Coronary artery (tissue), 2 donors: Measurements from ENCODE around the gene ALPK3.

Experiments
- DNase-seq: peaks from one replicate; pipeline ENCODE4 v3.0.0-alpha.2; 2017; ENCODE audit warnings: low spot score
- H3K27ac ChIP-seq, 2 donors: fragments of 200-600 bp; sonication (generic); one replicate each; pipeline ENCODE4 v1.5.1; 2016 to 2019
- H3K4me3 ChIP-seq: fragments of 200-600 bp; sonication (generic); 2 replicates; pipeline ENCODE4 v1.5.1; 2016; ENCODE audit warnings: mild to moderate bottlenecking, moderate library complexity
- CTCF ChIP-seq: fragments of 200-600 bp; sonication (generic); IDR thresholded peaks from one replicate; pipeline ENCODE4 v1.5.1; 2019; ENCODE audit warnings: antibody characterized with exemption

Gene ALPK3

DNA sequence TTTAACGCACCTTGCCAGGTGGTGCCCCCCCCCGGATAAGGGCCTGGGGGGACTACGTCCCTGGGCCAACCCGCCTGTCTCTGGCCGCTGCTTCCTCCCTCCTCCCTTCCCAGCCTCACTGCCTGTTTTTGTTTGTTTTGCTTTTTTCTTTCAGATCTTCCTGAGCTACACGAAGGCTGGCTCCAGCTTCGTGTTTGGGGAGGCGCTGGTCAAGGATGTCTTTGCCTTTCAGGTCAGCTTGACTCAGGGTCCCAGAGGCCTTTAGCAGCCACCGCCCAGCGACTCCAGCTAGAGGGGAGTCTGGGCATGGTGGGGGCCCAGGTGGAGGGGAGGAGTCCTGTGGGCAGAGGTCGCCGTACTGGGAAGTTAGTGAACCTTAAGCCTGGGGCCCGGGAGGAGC lies 91.4 kb downstream of the ALPK3 start:
- H3K27ac ChIP-seq: no peak overlapping the region
- TF ChIP-seq CTCF: no peak
- no peak overlapping the region for H3K4me3 ChIP-seq
- DNase-seq: no peak

- no peak overlapping the region for H3K27ac ChIP-seq
- no peak overlapping the region for H3K4me3 ChIP-seq
- no peak for DNase-seq
- no peak for TF ChIP-seq CTCF
Observed at GRCh38 chr15:84909029-84909428, 91.9 kb downstream of the ALPK3 start.

DNA sequence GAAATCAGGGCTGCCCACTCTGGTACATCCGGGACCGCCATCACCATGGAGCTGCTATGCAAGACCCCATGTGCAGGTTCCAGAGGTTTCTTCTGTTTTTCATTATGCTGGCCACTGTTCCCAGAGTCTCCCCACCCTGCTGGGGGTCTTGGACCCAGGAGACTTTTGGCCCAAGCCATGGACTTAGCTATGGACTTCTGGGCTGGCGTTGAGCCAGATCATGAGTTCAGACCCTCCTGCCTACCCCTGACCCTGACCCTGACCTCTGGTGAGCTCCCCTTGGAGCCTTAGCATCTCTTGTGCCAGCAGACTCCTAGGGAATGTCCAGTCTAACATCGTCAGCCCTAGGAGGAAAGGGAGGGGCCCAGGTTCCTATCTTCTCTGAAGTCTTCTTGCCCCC lies 92.6 kb downstream of the ALPK3 start:
- Histone ChIP-seq H3K4me3 (no peak overlapping the region), H3K27ac (peak overlapping the region in 1 of 2 donors; percentile 94)
- DNase-seq: no peak
- TF ChIP-seq CTCF: no peak

DNA sequence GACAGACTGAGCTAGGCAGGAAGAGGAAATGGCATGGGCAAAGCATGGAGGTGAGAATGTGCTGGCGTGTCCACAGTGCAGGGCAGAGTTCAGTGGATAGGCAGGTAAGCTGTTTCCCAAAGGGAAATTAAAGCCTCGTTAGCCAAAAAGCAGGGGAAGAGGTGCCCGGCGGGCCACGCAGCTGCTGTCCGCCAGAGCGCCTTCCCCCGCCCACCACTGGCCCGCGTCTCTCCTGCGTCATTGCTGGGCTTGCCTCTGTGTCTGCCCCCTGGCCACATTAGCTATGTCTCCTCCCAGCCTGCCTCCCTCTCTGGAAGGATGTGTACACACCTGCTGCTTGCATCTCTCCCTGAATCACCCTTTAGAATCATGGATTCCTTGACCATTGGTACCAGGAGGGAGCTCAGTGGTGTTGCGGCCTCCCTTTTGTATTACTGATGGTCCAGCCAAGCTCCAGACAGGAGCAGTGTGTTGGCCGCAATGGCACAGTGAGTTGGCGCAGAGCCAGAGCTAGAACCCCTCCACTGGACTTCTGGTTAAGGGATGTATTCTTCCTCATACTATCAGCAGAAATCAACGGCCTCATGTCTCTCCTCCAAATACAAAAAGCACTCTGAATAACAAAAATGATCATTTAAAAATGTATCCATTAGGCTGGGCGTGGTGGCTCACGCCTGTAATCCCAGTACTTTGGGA lies 93.9 kb downstream of the ALPK3 start:
- no peak for DNase-seq
- no peak for TF ChIP-seq CTCF
- no peak overlapping the region for H3K4me3 ChIP-seq
- H3K27ac ChIP-seq: peak overlapping the region; percentile 91 to 94

- Histone ChIP-seq H3K4me3 (peak overlapping the region; percentile 43), H3K27ac (peak overlapping the region; percentile 91 to 94)
- no peak for TF ChIP-seq CTCF
- DNase-seq: peak; percentile 98
Observed at GRCh38 chr15:84911879-84912660, 94.9 kb downstream of the ALPK3 start.

- DNase-seq: no peak
- no peak overlapping the region for H3K4me3 ChIP-seq
- H3K27ac ChIP-seq: peak overlapping the region; percentile 91 to 94
- no peak for TF ChIP-seq CTCF
Observed at GRCh38 chr15:84913360-84913723, 96.2 kb downstream of the ALPK3 start.

- no peak for TF ChIP-seq CTCF
- H3K27ac ChIP-seq: peak overlapping the region; percentile 91 to 94
Observed at GRCh38 chr15:84914351-84914750, 97.2 kb downstream of the ALPK3 start.

More at GRCh38 chr15:84914351-84914750, 97.2 kb downstream of the ALPK3 start:
- DNase-seq: no peak
- H3K4me3 ChIP-seq: no peak overlapping the region
